Measurements from ENCODE around the gene PSMB8. TPM values are rescaled to one million over a fixed set of nuclear protein-coding genes. Genes with fewer than 3 reads are reported as not detected.

The PSMB8 gene
- total RNA-seq = 33.5 and 35.4 TPM in 2 replicates

GRCh38 chr6:32843979-32844838, at the start of gene PSMB8:
Gene PSMB8 (minus strand): TSS chr6:32844047. CDS start chr6:32843996, 51 bp downstream.

DNA sequence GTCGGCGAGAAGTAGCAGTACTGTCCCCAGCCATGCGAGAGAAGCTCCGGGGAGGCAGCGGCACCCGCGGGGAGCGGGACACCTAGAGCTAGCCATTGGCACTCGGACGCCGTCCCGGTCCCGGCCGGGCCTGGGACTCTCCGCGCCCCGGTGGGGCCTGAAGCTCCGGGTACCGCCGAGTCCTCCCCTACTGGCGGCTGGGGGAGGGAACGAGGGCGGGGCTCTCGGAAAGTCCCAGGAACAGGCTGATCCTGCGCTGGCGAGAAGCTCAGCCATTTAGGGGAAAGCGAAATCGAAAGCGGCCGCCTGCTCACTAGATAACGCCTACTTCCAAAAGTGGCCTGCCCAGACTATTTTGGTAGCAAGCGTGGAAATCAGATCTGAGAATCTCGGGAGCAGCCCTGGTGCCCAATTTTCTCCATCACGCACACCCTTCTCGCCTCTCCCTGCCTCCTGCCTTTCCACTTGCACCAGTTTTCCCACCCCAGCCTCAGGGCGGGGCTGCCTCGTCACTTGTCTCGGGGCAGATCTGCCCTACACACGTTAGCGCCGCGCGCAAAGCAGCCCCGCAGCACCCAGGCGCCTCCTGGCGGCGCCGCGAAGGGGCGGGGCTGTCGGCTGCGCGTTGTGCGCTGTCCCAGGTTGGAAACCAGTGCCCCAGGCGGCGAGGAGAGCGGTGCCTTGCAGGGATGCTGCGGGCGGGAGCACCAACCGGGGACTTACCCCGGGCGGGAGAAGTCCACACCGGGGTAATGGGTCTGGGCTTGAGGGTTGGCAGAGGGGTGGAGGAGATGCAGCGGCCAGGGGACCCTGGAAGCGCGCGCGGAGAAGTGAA, 9.9 kb upstream of the PSMB8 start, which contains the start of the genes PSMB9 and TAP1:
TSS of gene PSMB9 (plus strand) at position 652 of the 835 bp plus-strand sequence. CDS start at position 690, 38 bp downstream.
TSS of gene TAP1 (minus strand) at position 164 of the 835 bp plus-strand sequence. CDS start at position 96, 68 bp downstream.

DNA sequence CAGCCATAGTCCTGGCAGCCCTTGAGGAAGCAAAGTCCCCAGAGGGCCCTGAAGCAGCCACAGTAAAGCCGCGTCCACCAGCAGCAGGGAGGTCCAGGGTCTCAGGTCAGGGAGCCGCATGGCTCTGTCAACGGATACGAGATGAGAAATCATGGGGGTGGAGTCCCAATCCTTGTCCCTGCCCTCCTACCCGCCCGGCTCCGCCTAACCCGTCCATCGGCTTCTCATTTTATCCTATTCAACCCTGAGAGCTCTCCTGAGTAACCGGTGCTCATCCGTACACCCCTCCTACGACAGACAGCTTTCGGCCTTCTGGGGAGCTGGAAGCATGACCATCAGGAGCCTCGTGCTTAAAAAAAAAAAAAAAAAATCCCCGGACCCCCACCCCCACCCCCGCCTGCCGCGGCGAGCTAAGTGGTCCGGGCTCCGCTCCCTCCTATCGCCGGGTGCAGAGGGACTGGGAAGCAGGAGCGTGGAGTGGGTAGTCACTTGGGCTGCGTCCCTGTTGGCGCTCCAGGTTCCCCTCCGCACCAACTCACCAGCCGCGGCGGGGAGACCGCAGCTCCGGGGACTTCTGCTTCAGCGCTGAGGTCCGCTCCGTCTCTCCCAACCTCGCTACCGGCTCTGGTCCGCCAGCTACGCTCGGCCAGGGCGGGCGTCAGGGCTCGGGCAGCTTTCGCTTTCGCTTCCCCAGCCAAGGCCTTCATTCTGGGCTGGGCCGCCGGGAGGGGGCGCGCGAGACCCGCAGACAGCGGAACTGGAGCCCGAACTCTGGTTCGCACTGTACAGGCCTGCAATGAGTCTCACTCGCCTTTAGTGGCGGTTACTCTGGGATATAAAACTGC, 5.5 kb downstream of the PSMB8 start, which contains the start of gene TAP2:
TSS of gene TAP2 (minus strand) at position 626 of the 845 bp plus-strand sequence. CDS start at position 120, 506 bp downstream.

DNA sequence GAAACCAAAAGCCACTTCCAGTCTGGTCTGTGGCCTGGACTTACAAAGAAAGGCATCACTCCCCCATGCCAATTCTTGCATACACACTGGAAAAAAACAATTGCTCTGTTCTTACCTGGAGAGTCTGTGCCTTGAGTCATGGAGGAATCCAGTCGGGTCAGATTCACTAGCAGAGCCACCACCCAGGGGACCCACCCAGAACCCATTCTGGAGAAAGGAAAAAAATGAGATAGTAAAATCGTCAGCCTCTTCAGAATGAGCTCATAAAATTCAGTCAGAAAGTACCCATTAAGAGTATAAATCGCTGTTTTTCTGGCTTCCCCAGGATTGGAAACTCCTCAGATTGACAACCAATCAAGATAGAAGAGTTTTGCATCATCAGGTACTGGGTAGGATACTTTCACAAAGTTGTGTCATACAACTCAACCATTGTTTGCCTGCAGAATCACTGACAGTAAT, 27.1 kb downstream of the PSMB8 start, which contains the start of gene HLA-DOB:
TSS of gene HLA-DOB (minus strand) at position 257 of the 459 bp plus-strand sequence. CDS start at position 206, 51 bp downstream.

Other genes starting within 250 kb of the PSMB8 start
- 0.20 TPM in 1 of 2 replicates, not detected in the other for gene HLA-DQA1, start 206.6 kb downstream of the PSMB8 start, total RNA-seq
- not detected in 2 replicates for gene HLA-DQB1, start 177.4 kb downstream of the PSMB8 start, total RNA-seq
- not detected in 2 replicates for gene HLA-DQA2, start 102.7 kb downstream of the PSMB8 start, total RNA-seq
- not detected in 2 replicates for gene HLA-DQB2, start 80.5 kb downstream of the PSMB8 start, total RNA-seq
- 0.10 and 0.20 TPM in 2 replicates for gene HLA-DOB, start 27.0 kb downstream of the PSMB8 start, total RNA-seq
- gene TAP2, start 5.3 kb downstream of the PSMB8 start, total RNA-seq = 19.5 and 33.5 TPM in 2 replicates
- 41.1 and 52.4 TPM in 2 replicates for gene TAP1, start 9.7 kb upstream of the PSMB8 start, total RNA-seq
- 13.4 and 23.3 TPM in 2 replicates for gene PSMB9, start 10.1 kb upstream of the PSMB8 start, total RNA-seq
- gene HLA-DMB, start 97.0 kb upstream of the PSMB8 start, total RNA-seq = 0.07 and 0.59 TPM in 2 replicates
- 3.3 and 8.5 TPM in 2 replicates for gene HLA-DMA, start 109.0 kb upstream of the PSMB8 start, total RNA-seq
- 84.5 and 93.0 TPM in 2 replicates for gene BRD2, start 124.5 kb upstream of the PSMB8 start, total RNA-seq
- gene HLA-DOA, start 165.5 kb upstream of the PSMB8 start, total RNA-seq = 2.1 TPM in 1 of 2 replicates, not detected in the other
- gene HLA-DPA1, start 229.6 kb upstream of the PSMB8 start, total RNA-seq = 0.17 and 3.8 TPM in 2 replicates
- gene HLA-DPB1, start 231.9 kb upstream of the PSMB8 start, total RNA-seq = 2.8 and 19.5 TPM in 2 replicates